HG02642 (cell line): Measurements from ENCODE around the gene RAET1E.
A peak's percentile ranks its signal among the peaks of the same experiment; 100 is the strongest.
"Not testable (repeated sequence)": the region's sequence is repeated elsewhere in the genome, so short reads cannot be mapped to it uniquely, and the experiment has no call there.

ENCODE experiments used
- ATAC-seq: cut with Tn5 transposase; IDR thresholded peaks from one replicate; pipeline ENCODE4 v1.9.1; 2021; ENCODE audit warnings: mild to moderate bottlenecking; ENCODE audit not compliant: unreplicated experiment, poor library complexity

The RAET1E gene

DNA sequence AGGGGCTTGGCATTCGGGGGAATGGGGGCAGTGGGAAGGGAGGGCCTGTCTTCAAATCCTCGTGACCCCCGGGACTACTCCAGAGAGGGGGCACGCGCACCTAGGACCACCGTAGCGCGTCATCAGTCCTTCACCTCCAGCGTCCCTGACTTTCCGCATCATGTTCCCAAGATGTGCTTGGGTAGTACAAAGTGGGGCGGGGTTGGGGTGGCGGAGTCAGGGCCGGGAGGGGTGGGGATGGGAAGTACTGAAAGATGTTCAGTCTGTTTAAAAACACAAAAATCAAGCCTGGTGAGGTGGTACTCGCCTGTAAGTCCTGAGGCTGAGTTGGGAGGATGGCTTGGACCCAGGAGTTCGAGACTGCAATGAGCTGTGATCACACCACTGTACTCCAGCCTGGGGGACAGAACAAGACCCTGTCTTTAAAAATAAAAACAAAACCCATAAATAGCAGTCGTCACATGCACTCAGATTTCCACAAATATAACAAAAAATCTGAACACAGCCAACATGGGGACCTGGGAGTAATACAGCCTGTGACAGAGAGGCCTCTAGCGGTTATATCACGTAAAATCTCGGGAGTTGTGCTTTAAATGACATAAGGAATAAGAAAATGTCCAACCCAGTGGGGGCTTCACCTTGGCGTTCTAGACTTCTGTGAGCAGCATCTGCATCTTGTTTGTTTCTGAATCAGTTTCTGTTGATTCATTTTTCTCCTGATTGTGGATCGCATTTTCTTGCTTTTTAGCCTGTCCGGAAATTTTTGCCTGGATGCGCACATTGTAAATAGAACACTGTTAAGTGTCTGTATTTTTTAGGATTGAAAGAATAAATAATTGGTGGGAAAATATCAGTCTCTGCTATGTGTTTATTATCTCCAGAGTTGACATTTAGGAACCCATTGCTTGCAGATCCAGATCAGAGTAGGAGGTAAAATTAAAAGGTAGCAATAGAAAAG lies 33.1 kb downstream of the RAET1E start:
- no peak for ATAC-seq

DNA sequence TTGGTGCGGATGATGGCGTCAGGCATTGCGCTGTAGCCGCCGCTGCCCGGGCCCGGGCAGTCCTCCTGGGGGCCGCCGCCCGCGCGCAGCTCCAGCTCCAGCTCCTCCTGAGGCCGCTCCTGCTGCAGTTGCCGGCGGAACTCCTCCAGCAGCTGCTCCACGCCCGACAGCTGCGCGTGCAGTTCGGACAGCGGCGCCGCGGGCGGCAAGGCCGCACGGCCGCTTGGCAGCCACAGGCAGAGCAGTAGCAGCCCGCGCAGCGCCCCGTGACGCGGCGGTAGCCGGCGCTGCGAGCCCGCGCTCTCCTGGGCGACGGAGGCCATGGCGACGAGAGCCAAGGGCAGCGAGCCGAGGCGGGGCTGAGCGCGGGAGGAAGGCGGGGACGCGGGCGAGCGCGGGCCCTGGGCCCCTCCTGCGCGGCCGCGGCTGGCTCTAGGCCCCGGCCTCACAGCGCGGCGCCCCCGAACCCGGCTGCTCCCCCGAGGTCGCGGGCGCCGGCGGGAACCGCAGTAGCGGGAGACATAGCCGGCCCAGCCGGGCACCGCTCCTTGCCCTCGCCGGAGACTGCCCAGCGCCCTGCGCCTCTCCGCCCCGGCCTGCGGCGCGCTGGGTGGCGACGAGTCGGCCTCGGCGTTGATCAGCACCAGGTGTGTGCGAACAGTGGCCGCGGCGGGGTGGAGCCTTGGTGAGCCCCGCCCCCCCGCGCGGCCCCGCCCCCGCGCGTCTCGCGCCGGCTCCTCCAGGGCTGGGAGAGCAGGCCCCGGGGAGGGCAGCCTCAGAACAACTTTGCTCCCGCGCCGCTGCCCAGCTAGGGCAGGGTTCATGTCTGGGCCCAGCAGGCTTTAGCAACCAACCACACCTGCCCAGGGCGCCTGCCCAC lies 34.0 kb downstream of the RAET1E start, which contains the start of gene LRP11:
TSS of gene LRP11 (minus strand) at position 662 of the 880 bp plus-strand sequence. CDS start at position 323, 339 bp downstream.
- peak; percentile 90 for ATAC-seq

DNA sequence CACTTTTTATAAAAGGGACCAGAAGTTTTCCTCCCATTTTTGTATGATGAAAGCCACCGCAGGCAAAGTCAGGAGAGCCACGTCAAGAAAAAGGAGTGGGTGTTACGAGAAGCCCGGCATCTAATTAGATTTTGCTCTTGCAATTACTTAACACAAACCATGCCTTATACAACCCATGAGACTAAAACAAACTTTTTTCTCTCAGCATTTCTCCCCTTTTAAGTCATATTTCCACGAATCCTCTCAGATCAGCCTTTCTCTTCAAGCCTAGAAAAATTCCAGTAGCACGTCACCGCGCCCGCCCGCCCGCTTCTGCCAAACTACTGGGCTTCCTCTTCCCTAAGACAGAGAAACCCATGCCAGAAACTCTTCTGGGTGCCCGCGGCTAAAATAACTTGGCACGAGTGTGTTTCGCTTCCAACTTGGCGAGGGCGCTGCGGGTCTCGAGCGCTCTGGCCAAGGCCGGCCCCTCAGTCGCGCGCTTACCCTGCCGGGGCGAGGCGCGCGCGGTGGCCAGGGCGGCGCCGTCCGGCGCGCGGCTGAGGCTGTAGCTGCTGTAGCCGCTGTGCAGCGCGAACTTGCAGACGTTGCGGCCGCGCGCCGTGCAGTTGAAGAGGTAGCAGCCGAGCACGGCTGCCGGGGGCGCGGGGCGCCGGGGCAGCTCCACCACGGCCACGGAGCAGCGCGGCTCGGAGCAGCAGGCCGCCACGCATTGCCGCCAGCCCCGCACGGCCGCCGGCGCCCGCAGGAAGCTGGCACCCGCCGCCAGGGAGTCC lies 34.8 kb downstream of the RAET1E start:
- peak; percentile 35 for ATAC-seq

DNA sequence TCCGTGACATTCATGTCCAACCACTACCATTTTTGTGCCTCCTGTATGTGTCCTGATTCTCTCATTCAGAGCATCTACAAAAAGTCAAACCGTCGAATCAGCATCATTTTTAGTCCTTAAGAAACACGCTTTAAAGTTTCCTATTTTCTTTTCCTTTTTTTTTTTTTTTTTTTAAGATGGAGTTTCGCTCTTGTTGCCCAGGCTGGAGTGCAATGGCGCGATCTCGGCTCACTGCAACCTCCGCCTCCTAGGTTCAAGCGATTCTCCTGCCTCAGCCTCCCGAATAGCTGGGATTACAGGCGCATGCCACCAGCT lies 35.5 kb downstream of the RAET1E start:
- ATAC-seq: not testable (repeated sequence)

DNA sequence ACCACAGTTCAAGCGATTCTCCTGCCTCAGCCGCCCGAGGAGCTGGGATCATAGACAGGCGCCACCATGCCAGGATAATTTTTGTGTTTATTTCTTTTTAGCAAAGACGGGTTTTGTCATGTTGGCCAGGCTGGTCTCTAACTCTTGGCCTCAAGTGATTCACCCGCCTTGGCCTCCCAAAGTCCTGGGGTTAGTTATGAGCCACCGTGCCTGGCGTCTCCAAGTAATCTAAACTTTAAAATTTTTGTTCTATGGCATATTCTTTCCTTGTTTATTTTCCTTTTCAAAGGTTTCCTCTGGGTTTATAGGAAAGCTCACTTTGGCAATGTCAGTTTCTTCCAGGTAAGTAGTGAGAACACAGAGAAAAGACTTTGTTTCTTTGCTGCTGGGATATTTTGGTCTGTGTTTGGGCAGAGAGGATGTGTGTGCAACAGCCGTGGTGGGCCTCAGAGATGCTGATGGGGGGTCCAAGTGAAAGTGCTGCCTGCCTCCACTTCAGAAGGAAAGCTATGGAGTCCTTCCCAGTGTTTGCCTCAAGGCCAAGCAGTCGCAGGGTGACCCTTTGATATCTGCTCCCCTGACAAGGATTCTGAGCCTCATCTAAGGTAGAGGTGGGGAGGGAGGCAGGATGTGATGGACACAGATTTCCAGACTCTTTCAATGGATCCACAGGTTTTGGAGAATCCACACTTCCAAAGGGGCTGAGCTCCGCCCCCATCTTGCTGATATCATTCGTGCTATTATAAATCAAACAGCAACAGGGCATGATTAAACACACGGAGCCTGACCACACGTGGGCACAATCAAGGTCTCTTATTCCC lies 36.1 kb downstream of the RAET1E start:
- ATAC-seq: no peak

DNA sequence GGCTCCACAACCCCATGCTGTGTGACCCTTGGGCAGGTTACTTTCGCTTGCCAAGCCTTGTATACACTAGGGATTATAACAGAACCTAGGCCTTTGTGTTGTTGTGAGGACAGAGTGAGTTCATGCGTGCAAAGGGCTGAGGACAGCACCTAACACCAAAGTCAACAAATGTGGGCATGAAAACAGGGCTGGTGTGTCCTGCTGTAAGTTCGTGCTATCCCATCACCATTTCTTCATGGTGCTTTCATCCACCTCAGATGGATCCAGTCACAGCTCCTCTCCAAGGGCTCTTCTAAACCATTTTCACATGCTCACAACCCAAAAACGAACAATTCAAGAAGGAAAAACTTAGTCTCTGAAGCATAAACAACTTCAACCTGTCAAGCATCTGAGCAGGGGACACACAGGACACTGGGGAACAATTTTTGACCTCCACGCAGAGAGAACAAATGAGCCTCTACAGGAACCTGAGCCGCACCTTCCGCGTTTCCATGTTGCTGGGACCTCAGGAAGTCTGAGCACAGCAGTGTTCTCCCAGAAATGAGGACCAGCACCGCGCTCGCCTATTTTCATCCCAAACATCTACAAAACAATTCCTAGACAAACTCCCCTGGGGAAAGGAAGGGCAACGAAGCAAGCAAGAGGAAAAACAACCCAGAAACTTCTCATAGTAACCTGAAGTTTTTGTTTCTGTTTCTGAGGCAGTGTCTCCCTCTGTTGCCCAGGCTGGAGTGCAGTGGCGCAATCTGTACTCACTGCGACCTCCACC lies 36.9 kb downstream of the RAET1E start:
- ATAC-seq: no peak

DNA sequence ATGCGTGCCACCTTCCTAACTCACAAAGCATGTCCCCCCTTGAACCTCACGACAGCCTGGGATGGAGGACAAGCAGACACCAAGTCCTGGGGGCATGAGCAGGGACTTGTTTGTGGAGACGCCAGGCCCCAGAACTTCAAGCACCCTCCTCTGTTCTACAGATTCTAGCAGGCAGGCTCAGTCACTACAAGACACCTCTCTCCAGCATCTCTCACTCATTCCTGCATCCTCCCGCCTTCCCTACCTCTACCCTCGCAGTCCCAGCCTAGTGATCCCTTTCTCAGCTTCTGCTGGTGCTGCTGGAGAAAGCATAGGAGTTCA lies 37.4 kb downstream of the RAET1E start:
- ATAC-seq: no peak

DNA sequence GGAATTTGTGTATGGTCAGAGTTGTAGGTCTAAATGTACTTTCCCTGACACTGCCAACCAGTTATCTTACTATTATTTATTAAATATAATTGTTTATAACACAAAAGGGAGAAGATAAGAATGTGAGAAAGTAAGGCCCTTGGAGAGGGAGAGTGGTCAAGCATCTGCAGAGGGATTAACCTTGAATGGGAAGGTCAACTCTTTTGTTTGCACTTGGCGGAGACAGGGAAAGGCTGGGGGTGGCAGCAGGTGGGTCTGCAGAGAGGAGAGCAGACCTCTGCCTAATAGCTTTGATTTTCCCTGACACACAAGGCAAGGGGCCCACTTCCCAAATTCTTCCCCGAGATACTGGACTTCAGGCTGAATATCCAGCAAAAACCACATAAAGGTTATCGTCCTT lies 38.0 kb downstream of the RAET1E start:
- ATAC-seq: no peak

DNA sequence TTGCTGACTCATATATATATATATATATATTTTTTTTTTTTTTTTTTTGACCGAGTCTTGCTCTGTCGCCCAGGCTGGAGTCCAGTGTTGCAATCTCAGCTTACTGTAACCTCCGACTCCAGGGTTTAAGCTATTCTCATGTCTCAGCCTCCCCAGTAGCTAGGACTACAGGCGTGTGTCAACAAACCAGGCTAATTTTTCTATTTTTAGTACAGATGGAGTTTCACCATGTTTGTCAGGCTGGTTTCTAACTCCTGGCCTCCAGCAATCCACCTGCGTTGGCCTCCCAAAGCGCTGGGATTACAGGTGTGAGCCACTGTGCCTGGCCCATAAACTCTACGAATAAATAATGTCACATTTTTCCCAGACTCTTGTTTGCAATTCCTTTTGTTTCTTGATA lies 38.5 kb downstream of the RAET1E start:
- ATAC-seq: no peak

DNA sequence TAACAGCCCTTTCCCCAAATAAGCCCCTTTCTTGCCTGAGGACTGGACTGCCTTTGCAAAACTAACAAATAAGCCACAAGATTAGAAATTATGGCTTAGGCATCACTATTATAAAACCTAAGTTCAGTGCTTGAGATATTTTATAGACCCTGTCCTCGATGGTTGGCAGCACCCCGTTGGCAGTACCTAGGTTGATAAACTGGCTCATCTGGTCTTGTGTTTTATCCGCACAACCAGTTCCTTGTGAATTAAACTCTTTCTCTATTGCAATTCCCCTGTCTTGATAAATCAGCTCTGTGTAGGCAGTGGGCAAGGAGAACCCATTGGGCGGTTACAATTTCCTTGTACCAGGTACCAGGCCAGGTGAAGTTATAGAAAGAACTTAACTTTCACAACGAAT lies 40.4 kb downstream of the RAET1E start:
- ATAC-seq: no peak

DNA sequence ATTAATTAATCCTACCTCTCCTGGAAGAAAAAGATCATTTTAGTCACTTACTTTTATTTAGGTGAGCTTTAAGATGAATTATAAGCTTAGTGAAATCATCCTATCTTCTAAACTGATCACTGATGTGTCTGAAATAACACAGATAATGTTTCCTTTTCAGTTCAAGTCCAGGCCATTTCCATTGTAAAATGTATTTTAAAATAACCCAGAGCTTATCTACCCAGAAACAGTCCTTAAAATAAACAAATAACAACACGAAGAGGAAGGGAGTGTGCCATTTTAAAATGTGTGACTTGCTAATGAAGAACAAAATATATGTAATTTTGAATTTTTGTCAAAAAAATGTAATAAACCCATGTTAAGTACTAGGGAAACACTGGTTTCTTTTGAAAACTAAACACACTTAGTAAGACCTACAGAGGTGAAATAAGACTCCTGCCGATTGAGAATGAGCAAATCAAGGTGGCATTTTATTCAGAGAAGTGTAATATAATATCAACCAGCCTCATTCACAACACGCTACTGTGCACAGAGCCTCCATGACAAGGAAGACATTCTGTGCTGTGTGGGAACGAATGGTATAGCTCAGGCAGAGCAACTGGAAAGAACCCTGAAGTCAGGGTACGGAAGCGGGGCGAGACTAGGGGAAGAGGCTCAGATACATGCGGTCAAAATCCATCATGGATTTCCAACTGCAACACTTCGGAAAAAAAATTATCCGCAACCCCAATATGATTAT lies 41.5 kb downstream of the RAET1E start:
- no peak for ATAC-seq

DNA sequence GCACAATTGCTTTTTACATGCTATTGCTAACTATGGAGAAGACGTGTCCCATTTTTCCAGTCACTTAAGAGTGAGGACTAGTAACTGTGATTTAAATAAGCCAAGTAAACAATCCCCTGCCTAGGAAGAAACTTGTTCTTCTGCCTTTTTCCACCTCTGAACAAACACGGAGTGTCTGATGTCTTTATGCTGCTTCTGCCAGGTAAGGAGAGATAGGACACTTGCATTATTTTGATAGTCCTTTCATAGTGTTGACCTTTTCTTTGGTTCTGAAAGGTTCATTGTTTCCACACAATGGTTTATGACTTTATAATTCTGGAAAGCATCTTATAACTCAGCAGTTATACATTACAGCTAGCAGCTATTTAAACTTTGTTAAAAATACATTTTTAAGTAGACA lies 42.2 kb downstream of the RAET1E start:
- no peak for ATAC-seq

DNA sequence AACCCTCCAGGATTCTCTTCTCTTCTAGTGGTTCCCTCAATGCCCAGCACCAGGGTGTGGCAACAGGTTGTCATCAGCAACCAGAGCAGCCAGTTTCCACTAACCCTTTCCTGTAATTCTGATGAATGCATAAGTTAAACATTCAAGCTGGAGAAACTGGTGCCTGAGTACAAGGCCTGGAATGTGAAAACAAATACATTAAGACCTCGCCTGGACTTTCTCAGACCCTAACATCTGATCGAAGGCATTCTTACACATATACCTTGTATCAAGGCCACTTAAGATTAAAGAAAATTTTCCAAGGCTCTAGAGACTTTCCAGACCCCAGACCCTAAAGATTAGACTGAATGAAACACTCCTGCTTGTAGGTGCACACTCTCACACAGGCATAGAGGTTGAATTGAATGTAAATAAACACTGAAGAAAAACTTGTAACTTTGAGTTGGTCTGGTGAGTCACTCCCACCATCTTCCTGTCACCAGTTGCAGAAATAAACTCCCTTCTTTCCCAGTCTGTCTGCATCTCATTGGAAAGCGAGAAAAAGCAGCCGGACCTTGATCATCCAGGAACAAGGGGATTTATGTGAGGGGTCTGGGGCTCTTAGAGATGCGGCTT lies 42.8 kb downstream of the RAET1E start:
- no peak for ATAC-seq

DNA sequence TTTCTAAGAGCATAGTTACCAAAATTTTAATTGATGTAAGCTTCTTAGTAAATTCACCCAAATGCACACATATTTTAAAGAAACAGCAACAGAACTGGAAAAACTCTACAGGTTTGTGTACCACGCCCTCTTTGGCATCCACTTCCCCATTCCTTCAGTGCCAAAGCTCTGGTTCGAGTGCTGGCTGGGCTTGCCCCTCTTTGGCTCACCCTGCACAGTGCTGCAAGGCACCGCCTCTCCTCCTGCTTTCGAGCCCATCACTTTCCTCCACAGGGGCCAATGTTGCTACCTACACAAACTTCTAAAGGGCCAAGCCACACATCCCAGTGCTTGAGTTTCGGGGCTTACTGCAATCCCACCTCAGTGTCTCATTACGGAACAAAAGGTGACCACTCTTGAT lies 43.4 kb downstream of the RAET1E start:
- no peak for ATAC-seq

DNA sequence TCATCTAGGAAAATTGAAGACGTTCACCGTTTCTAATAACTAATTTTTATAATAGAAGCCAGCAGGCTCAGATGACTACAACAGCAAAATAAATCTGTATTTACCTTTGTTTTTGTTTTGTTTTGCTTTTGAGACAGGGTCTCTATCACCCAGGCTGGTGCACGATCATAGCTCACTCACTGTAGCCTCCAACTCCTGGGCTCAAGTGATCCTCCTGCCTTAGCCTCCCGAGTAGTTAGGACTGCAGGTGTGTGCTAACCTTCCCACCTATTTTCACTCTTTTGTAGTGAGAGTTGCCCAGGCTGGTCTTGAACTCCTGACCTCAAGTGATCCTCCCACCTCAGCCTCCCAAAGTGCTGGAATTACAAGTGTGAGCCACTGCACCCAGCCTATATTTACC lies 43.9 kb downstream of the RAET1E start:
- ATAC-seq: not testable (repeated sequence)

DNA sequence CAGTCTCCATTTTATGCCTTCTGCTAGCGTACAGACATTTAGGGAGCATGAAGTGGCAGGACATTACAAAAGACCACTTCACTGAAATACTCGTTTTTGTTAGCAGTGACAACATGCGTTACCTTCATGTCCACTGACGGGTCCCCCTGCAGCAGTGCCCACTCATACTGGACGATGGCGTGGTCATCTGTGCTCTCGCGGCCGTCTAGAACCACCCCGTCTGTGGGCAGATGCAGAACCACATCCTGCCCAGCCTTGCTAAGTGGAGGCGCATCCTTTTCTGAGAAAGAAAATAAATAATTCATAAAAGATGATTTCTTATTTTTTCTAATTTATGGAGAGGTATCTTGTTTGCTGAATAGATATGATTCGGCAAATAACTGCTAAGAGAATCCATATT lies 45.0 kb downstream of the RAET1E start:
- ATAC-seq: no peak

DNA sequence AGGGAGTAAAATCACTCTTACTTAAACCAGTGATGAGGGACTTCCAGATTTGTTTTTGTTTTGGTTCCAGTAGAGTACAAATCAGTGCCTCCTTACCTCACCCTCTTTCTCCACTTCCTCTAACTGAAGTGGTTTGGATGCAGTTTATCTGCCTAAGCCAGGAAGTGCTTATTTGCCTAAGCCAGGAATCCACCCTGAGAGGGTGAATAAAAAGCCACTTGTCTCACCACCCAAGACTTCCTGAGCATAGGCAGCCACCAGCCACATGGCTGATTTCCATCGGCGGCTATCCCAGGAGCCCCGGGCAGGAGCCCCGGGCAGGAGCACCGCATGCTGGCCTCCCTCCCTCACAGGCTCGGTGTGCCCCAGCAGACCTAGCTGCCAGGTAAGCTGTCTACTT lies 45.7 kb downstream of the RAET1E start:
- ATAC-seq: no peak
